Measurements from ENCODE around the gene FAM78A.

The FAM78A gene

GRCh38 chr9:131287359-131287758 is 11.0 kb upstream of the FAM78A start (continued):
- no peak for TF ChIP-seq TSHZ2 (CRISPR knock-in tag; IDR thresholded peaks at IDR 0.05)
- no peak for TF ChIP-seq POU6F1 (CRISPR knock-in tag; IDR thresholded peaks at IDR 0.05; ENCODE audit: borderline replicate concordance, low read depth)
- TF ChIP-seq RARB (CRISPR knock-in tag; IDR thresholded peaks at IDR 0.05) = no peak

- TF ChIP-seq GLIS3 (CRISPR knock-in tag; IDR thresholded peaks at IDR 0.05) (no peak), ZC3H10 (CRISPR knock-in tag; IDR thresholded peaks at IDR 0.05) (no peak), ZNF565 (CRISPR knock-in tag; conservative IDR thresholded peaks at IDR 0.05; ENCODE audit: low read depth) (no peak), ZFP30 (CRISPR knock-in tag; IDR thresholded peaks at IDR 0.05) (no peak), ZFP3 (CRISPR knock-in tag; IDR thresholded peaks at IDR 0.05) (no peak), CSDC2 (CRISPR knock-in tag; IDR thresholded peaks at IDR 0.05) (no peak), RARB (CRISPR knock-in tag; IDR thresholded peaks at IDR 0.05) (no peak), TSHZ2 (CRISPR knock-in tag; IDR thresholded peaks at IDR 0.05) (no peak), ZNF8 (CRISPR knock-in tag; IDR thresholded peaks at IDR 0.05) (no peak), SNAI2 (CRISPR knock-in tag; IDR thresholded peaks at IDR 0.05) (no peak), ISL1 (CRISPR knock-in tag; IDR thresholded peaks at IDR 0.05) (no peak), TOX (CRISPR knock-in tag; IDR thresholded peaks at IDR 0.05; ENCODE audit: borderline replicate concordance) (no peak), ARNTL (CRISPR knock-in tag; IDR thresholded peaks at IDR 0.05; ENCODE audit: borderline replicate concordance, low read depth) (no peak), BACH2 (CRISPR knock-in tag; IDR thresholded peaks at IDR 0.05; ENCODE audit: borderline replicate concordance) (no peak), PATZ1 (CRISPR knock-in tag; IDR thresholded peaks at IDR 0.05; ENCODE audit: borderline replicate concordance) (no peak), POU6F1 (CRISPR knock-in tag; IDR thresholded peaks at IDR 0.05; ENCODE audit: borderline replicate concordance, low read depth) (no peak)
- TF ChIP-seq, protein P1, sequence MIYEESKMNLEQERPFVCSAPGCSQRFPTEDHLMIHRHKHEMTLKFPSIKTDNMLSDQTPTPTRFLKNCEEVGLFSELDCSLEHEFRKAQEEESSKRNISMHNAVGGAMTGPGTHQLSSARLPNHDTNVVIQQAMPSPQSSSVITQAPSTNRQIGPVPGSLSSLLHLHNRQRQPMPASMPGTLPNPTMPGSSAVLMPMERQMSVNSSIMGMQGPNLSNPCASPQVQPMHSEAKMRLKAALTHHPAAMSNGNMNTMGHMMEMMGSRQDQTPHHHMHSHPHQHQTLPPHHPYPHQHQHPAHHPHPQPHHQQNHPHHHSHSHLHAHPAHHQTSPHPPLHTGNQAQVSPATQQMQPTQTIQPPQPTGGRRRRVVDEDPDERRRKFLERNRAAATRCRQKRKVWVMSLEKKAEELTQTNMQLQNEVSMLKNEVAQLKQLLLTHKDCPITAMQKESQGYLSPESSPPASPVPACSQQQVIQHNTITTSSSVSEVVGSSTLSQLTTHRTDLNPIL (CRISPR knock-in tag; IDR thresholded peaks at IDR 0.05; ENCODE audit: low read depth) = no peak
- no peak for ATAC-seq
Observed at GRCh38 chr9:131284856-131285255, 8.5 kb upstream of the FAM78A start.

All from SK-N-SH treated with all-trans-retinoic acid at 6 μM for 48 hours (cell line).